ENCODE results near the gene COQ8A. TPM values are rescaled to one million over a fixed set of nuclear protein-coding genes. Genes with fewer than 3 reads are reported as not detected.

COQ8A gene
- total and polyA plus RNA-seq, 2 experiments from 2014 or later, result 25.2 to 37.4 TPM

GRCh38 chr1:226915672-226915995, 24.5 kb upstream of the COQ8A start:
- Histone ChIP-seq H3K4me3 (no peak overlapping the region), H3F3A (replicated peaks; ENCODE audit: low read depth) (no peaks in the 10 kb centered on the region), H3K36me3 (ENCODE audit: insufficient read depth) (peaks cover 5% of the 10 kb centered on the region; the same call in 1 of the 2 replicates), H2AFZ (no peak overlapping the region), H3K27me3 (ENCODE audit: insufficient read depth) (no peaks in the 10 kb centered on the region), H4K20me1 (replicated peaks; ENCODE audit: insufficient read depth) (no peaks in the 10 kb centered on the region), H3K4me1 (ENCODE audit: insufficient read depth) (no peaks in the 10 kb centered on the region), H3K4me2 (no peak overlapping the region), H3K79me2 (replicated peaks; ENCODE audit: insufficient read depth) (no peaks in the 10 kb centered on the region), H3K9me2 (ENCODE audit: insufficient read depth) (no peaks in the 10 kb centered on the region), H3K27ac (ENCODE audit: low read depth) (no peak overlapping the region)
- Mint-ChIP-seq H3K27me3 (ENCODE audit: insufficient read depth, low read depth, poor library complexity) (peaks cover 4% of the 10 kb centered on the region), H3K9me3 (no peaks in the 10 kb centered on the region), H3K36me3 (ENCODE audit: low read depth) (no peaks in the 10 kb centered on the region), H3K4me1 (no peaks in the 10 kb centered on the region), H3K27ac (no peak overlapping the region), H3K4me3 (no peak overlapping the region)
- TF ChIP-seq STAT1 (IDR thresholded peaks at IDR 0.05; ENCODE audit: unreplicated experiment), result no peak
- no peak for TF ChIP-seq ZNF462 (CRISPR knock-in tag; IDR thresholded peaks at IDR 0.05)
- no peak for TF ChIP-seq JUNB (IDR thresholded peaks at IDR 0.05; ENCODE audit: unreplicated experiment)
- no peak for TF ChIP-seq REST (IDR thresholded peaks at IDR 0.05; ENCODE audit: unreplicated experiment)
- no peak for TF ChIP-seq ZNF114 (CRISPR knock-in tag; IDR thresholded peaks at IDR 0.05)
- no peak for TF ChIP-seq CREB1 (CRISPR knock-in tag; IDR thresholded peaks at IDR 0.05; ENCODE audit: low read depth)
- TF ChIP-seq EZH2 (IDR thresholded peaks at IDR 0.05; ENCODE audit: low read depth, unreplicated experiment), result no peak
- TF ChIP-seq, protein P1, sequence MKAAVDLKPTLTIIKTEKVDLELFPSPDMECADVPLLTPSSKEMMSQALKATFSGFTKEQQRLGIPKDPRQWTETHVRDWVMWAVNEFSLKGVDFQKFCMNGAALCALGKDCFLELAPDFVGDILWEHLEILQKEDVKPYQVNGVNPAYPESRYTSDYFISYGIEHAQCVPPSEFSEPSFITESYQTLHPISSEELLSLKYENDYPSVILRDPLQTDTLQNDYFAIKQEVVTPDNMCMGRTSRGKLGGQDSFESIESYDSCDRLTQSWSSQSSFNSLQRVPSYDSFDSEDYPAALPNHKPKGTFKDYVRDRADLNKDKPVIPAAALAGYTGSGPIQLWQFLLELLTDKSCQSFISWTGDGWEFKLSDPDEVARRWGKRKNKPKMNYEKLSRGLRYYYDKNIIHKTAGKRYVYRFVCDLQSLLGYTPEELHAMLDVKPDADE (IDR thresholded peaks at IDR 0.05), result no peak
- TF ChIP-seq, protein P2, sequence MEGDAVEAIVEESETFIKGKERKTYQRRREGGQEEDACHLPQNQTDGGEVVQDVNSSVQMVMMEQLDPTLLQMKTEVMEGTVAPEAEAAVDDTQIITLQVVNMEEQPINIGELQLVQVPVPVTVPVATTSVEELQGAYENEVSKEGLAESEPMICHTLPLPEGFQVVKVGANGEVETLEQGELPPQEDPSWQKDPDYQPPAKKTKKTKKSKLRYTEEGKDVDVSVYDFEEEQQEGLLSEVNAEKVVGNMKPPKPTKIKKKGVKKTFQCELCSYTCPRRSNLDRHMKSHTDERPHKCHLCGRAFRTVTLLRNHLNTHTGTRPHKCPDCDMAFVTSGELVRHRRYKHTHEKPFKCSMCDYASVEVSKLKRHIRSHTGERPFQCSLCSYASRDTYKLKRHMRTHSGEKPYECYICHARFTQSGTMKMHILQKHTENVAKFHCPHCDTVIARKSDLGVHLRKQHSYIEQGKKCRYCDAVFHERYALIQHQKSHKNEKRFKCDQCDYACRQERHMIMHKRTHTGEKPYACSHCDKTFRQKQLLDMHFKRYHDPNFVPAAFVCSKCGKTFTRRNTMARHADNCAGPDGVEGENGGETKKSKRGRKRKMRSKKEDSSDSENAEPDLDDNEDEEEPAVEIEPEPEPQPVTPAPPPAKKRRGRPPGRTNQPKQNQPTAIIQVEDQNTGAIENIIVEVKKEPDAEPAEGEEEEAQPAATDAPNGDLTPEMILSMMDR (conservative IDR thresholded peaks at IDR 0.05; ENCODE audit: low read depth in 2 of 2), result no peak
- no peak for TF ChIP-seq ZNF331 (CRISPR knock-in tag; IDR thresholded peaks at IDR 0.05; ENCODE audit: low read depth)
- ATAC-seq (no peak), DNase-seq (ENCODE audit: low spot score) (no peak)
